ENCODE measurements around the gene WDR46.

GRCh38 chr6:33278392-33278741 lies 10.7 kb downstream of the WDR46 start:
- TF ChIP-seq TAF1 (IDR thresholded peaks at IDR 0.05; ENCODE audit: borderline replicate concordance, insufficient read depth, low read length) (no peak), POLR2AphosphoS5 (IDR thresholded peaks at IDR 0.05; ENCODE audit: low read depth, low read length) (no peak), REST (IDR thresholded peaks at IDR 0.05; ENCODE audit: insufficient read depth in 1 of 2, low read depth in 2 of 2, low read length in 2 of 2) (no peak)
